Progenitor cell of endocrine pancreas (in vitro differentiated cells): Measurements from ENCODE around the gene ADGRV1. TPM values are rescaled to one million over a fixed set of nuclear protein-coding genes. Genes with fewer than 3 reads are reported as not detected.

ENCODE experiments used
- DNase-seq: peaks from one replicate; pipeline ENCODE4 v3.0.0; 2021; ENCODE audit warnings: low spot score; ENCODE audit not compliant: unreplicated experiment
- H3K27ac Mint-ChIP-seq: 2 replicates; pipeline ENCODE4 v1.8.0; 2021; ENCODE audit warnings: mild to moderate bottlenecking, moderate library complexity, mixed read lengths
- H3K27me3 Mint-ChIP-seq: 2 replicates; pipeline ENCODE4 v1.8.0; 2021; ENCODE audit warnings: mixed read lengths
- H3K36me3 Mint-ChIP-seq: 2 replicates; pipeline ENCODE4 v1.8.0; 2022; ENCODE audit warnings: mixed read lengths; ENCODE audit not compliant: insufficient read depth
- H3K4me1 Mint-ChIP-seq: 2 replicates; pipeline ENCODE4 v1.8.0; 2021; ENCODE audit warnings: low read depth, mixed read lengths
- H3K4me3 Mint-ChIP-seq: 2 replicates; pipeline ENCODE4 v1.8.0; 2021; ENCODE audit warnings: low read depth, mild to moderate bottlenecking, moderate library complexity, mixed read lengths
- H3K9me3 Mint-ChIP-seq: 2 replicates; pipeline ENCODE4 v1.8.0; 2021; ENCODE audit warnings: low read depth, mixed read lengths
- total RNA-seq: library from RNA; stranded (reverse); gene quantifications from 2 replicates; pipeline ENCODE4 v1.2.1, GENCODE V29; 2021
- TF ChIP-seq, protein P1 (sequence below): fragments of 200-600 bp; sonication (generic); IDR thresholded peaks from one replicate; pipeline ENCODE4 v1.5.0; 2021; ENCODE audit warnings: antibody characterized with exemption, mild to moderate bottlenecking; ENCODE audit not compliant: unreplicated experiment

ADGRV1 gene
- total RNA-seq, 1 donor from 2014 or later = 82.3 TPM

DNA sequence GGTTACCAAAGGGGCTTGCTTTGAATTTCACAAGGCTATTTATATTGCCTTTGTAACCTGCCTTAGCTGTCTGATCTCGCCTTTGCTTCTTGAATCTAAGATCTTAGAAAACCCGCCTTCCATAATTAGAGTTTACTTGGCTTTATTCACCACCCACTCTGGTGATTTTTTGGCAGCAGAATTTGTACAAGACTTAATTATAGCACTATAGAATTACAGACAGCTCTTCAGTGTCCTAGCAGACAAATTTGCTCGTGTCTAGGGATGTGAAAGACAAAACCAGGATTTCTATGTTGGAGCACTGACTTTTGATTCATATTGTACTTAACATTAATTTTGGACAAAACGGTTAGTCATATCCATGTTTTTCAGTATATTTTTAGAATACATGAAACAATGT lies 306.6 kb downstream of the ADGRV1 start:
- DNase-seq = no peak
- no peak overlapping the region for H3K4me3 Mint-ChIP-seq
- H3K27me3 Mint-ChIP-seq = no peaks in the 10 kb centered on the region
- TF ChIP-seq, protein P1, sequence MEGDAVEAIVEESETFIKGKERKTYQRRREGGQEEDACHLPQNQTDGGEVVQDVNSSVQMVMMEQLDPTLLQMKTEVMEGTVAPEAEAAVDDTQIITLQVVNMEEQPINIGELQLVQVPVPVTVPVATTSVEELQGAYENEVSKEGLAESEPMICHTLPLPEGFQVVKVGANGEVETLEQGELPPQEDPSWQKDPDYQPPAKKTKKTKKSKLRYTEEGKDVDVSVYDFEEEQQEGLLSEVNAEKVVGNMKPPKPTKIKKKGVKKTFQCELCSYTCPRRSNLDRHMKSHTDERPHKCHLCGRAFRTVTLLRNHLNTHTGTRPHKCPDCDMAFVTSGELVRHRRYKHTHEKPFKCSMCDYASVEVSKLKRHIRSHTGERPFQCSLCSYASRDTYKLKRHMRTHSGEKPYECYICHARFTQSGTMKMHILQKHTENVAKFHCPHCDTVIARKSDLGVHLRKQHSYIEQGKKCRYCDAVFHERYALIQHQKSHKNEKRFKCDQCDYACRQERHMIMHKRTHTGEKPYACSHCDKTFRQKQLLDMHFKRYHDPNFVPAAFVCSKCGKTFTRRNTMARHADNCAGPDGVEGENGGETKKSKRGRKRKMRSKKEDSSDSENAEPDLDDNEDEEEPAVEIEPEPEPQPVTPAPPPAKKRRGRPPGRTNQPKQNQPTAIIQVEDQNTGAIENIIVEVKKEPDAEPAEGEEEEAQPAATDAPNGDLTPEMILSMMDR = no peak
- H3K27ac Mint-ChIP-seq = no peak overlapping the region
- no peaks in the 10 kb centered on the region for H3K9me3 Mint-ChIP-seq
- peaks cover 2% of the 10 kb centered on the region for H3K36me3 Mint-ChIP-seq
- peaks cover 7% of the 10 kb centered on the region for H3K4me1 Mint-ChIP-seq

- no peak overlapping the region for H3K4me3 Mint-ChIP-seq
- TF ChIP-seq, protein P1 = peak; percentile 58
- H3K27ac Mint-ChIP-seq = no peak overlapping the region
- H3K36me3 Mint-ChIP-seq = peaks cover 2% of the 10 kb centered on the region
- H3K9me3 Mint-ChIP-seq = no peaks in the 10 kb centered on the region
- DNase-seq = no peak
- no peaks in the 10 kb centered on the region for H3K27me3 Mint-ChIP-seq
- peaks cover 7% of the 10 kb centered on the region for H3K4me1 Mint-ChIP-seq
Measured at GRCh38 chr5:90866333-90866732, 307.7 kb downstream of the ADGRV1 start.

DNA sequence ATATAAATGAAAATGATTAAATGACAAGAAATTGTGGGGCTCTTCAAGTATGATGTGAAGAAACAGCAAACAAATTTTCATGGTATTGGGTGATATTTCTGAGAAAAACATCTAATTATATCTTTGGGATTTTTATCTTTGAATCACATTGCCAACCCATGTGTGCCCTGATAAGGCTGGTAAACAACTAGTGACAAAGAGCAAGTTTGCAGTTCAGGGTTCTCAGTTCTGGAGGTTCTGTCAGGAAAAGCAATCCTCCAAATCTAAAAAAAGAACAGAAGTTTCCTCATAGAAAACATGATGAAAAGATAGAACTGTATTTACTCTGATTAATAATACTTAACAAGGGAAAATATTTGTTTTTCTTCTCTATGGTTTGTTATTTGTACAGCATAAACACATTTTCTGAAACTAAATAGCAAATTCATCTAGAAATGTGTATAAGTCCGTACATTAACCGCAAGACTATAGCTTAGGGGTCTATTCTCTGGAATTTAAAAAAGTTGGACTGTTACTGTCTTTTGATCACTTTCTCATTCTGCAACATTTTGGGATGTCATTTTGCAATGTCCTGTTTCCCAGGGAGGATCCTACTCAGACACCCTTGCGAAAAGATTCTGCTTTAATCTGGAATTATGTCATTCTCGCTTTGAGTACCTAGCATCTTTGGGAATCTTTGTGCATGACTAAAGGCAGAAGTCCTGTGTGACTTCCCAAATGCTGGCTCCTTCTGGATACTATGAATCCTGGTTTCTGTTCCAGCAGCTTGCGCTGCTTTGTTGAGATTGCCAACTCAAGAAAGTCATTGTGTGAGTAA lies 308.5 kb downstream of the ADGRV1 start:
- Mint-ChIP-seq H3K4me1 (peaks cover 7% of the 10 kb centered on the region), H3K27ac (no peak overlapping the region), H3K9me3 (no peaks in the 10 kb centered on the region), H3K27me3 (no peaks in the 10 kb centered on the region), H3K4me3 (no peak overlapping the region), H3K36me3 (peaks cover 2% of the 10 kb centered on the region)
- TF ChIP-seq, protein P1 = no peak
- DNase-seq = no peak

DNA sequence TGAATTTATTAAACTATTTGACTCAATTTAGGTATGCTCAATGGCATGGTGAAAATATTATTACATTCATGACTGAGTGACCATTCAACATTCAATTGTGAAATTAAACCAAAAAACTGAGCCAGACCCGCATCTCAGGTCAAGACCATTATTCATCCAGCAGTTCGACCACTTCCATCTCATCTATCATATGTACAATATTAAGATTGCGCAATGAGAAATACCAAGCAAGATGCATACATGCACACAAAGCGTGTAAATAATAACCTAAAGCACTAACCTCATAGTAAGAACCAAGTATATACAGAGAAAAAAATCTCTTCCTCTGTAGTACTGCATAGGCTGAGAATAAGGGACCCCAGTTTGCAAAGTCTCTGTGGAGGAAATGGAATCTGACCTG lies 310.2 kb downstream of the ADGRV1 start:
- Mint-ChIP-seq H3K9me3 (no peaks in the 10 kb centered on the region), H3K4me1 (peaks cover 7% of the 10 kb centered on the region), H3K27me3 (no peaks in the 10 kb centered on the region), H3K27ac (no peak overlapping the region), H3K36me3 (peaks cover 2% of the 10 kb centered on the region), H3K4me3 (no peak overlapping the region)
- TF ChIP-seq, protein P1 = no peak
- no peak for DNase-seq

GRCh38 chr5:90871391-90871991 lies 312.9 kb downstream of the ADGRV1 start:
- TF ChIP-seq, protein P1 = no peak
- no peak for DNase-seq
- H3K9me3 Mint-ChIP-seq = no peaks in the 10 kb centered on the region
- no peaks in the 10 kb centered on the region for H3K27me3 Mint-ChIP-seq
- peaks cover 7% of the 10 kb centered on the region for H3K36me3 Mint-ChIP-seq
- H3K4me1 Mint-ChIP-seq = peaks cover 10% of the 10 kb centered on the region
- no peak overlapping the region for H3K4me3 Mint-ChIP-seq
- H3K27ac Mint-ChIP-seq = no peak overlapping the region
